OCI-LY3 (cell line): ENCODE measurements around the gene C7orf57.

Source experiments
- CTCF ChIP-seq: fragments of 200-600, 300-600 bp; sonication (generic); IDR thresholded peaks from 2 replicates; pipeline ENCODE4 v1.5.1; 2014; ENCODE audit warnings: antibody characterized with exemption, low read length, low read depth
- EZH2phosphoT487 ChIP-seq: fragments of 200-600 bp; shearing (Covaris generic); IDR thresholded peaks from 2 replicates; pipeline ENCODE4 v1.6.1; 2018; ENCODE audit warnings: antibody characterized with exemption, mixed run types, low read depth

- no peak for TF ChIP-seq CTCF
- no peak for TF ChIP-seq EZH2phosphoT487
These were observed 28.5 kb upstream of the C7orf57 start for GRCh38 chr7:48006866-48007265.
